Measurements from ENCODE around the gene LARGE2.

Gene LARGE2

DNA sequence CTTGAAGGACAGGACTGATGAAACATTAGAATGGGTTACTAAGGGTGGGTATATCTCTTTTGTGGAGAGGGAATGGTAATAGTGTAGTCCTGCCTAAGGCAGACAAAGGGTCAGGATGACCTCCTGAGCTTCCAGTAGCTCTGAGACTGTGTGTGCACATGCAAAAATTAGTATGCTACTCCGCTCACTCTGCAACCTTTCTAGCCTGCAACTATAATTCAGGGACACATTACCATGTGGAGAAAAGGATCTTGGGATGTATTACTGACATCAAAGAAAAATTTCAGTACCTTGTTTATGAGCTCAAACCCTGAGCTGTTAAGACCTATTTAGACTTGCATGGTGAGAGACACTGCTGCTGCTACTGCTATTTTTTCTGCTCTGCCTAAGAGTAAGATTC, 25.4 kb downstream of the LARGE2 start:
- TF ChIP-seq TAF1 (IDR thresholded peaks at IDR 0.05; ENCODE audit: borderline replicate concordance, insufficient read depth, low read length) (no peak), POLR2AphosphoS5 (IDR thresholded peaks at IDR 0.05; ENCODE audit: low read depth, low read length) (no peak), FOXP2 (optimal IDR thresholded peaks at IDR 0.05; ENCODE audit: borderline replicate concordance, extremely low read depth, extremely low read length, insufficient read depth) (no peak), SIN3A (IDR thresholded peaks at IDR 0.05; ENCODE audit: borderline replicate concordance, insufficient read depth, low read length) (no peak)
- TF ChIP-seq, protein P1, sequence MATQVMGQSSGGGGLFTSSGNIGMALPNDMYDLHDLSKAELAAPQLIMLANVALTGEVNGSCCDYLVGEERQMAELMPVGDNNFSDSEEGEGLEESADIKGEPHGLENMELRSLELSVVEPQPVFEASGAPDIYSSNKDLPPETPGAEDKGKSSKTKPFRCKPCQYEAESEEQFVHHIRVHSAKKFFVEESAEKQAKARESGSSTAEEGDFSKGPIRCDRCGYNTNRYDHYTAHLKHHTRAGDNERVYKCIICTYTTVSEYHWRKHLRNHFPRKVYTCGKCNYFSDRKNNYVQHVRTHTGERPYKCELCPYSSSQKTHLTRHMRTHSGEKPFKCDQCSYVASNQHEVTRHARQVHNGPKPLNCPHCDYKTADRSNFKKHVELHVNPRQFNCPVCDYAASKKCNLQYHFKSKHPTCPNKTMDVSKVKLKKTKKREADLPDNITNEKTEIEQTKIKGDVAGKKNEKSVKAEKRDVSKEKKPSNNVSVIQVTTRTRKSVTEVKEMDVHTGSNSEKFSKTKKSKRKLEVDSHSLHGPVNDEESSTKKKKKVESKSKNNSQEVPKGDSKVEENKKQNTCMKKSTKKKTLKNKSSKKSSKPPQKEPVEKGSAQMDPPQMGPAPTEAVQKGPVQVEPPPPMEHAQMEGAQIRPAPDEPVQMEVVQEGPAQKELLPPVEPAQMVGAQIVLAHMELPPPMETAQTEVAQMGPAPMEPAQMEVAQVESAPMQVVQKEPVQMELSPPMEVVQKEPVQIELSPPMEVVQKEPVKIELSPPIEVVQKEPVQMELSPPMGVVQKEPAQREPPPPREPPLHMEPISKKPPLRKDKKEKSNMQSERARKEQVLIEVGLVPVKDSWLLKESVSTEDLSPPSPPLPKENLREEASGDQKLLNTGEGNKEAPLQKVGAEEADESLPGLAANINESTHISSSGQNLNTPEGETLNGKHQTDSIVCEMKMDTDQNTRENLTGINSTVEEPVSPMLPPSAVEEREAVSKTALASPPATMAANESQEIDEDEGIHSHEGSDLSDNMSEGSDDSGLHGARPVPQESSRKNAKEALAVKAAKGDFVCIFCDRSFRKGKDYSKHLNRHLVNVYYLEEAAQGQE (IDR thresholded peaks at IDR 0.05; ENCODE audit: insufficient read depth in 1 of 2, low read depth in 2 of 2, low read length in 2 of 2) = no peak

DNA sequence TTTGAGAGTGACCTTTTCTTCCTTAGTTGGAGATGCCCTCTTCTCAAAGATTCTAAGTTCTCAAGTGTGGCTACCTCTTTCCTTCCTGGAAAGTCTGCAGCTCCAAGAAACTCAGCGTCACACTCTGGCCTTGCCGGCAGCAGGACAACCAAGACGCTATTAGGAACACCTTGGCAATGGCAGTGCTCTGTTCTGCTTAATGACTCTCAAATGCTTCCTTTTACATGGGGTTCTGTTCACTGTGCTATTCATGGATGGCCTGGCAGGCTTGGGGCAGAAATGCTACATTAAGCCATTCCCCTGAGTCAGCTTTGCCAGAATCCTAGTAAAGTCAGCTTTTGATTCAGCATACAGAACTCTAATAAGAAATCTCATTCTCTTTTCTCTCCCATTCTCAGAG, 25.9 kb downstream of the LARGE2 start:
- TF ChIP-seq TAF1 (IDR thresholded peaks at IDR 0.05; ENCODE audit: borderline replicate concordance, insufficient read depth, low read length) = no peak

DNA sequence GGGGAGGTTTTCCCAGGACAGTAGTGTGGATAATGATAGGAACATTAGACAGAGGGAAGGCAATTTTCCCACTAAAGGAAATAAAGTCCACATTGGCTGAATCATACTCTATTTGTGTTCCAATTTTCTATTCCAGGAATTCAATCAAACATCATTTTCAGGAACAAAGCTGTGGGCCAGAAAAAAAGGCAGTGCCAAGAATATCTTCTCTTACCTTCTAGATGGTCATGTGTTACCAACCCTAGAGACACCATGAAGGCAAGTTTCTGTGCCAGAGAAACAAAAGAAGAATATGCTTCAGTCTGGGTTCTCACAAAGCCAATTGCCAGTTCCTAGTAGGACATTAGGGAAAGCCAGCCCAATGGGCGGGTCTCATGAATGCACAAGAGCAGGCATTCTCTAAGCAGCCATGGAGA, 27.5 kb downstream of the LARGE2 start:
- TF ChIP-seq POLR2AphosphoS5 (IDR thresholded peaks at IDR 0.05; ENCODE audit: low read depth, low read length) = no peak
- TF ChIP-seq, protein P1 (IDR thresholded peaks at IDR 0.05; ENCODE audit: insufficient read depth in 1 of 2, low read depth in 2 of 2, low read length in 2 of 2) = no peak
- TF ChIP-seq FOXP2 (optimal IDR thresholded peaks at IDR 0.05; ENCODE audit: borderline replicate concordance, extremely low read depth, extremely low read length, insufficient read depth) = no peak

DNA sequence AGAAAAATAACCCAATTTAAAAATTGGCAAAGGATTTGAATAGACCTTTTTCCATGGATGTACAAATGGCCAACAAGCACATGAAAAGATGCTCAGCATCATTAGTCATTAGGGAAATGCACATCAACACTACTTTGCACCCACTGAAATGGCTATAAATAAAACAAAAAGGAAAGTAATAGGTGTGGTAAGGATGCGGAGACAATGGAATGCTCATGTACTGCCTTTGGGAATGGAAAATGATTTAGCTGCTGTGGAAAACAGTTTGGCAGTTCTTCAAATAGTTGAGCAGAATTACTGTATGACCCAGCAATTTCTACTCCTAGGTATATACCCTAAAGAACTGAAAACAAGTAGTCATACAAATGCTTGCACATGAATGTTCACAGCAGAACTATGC, 37.4 kb downstream of the LARGE2 start:
- TF ChIP-seq FOXP2 (optimal IDR thresholded peaks at IDR 0.05; ENCODE audit: borderline replicate concordance, extremely low read depth, extremely low read length, insufficient read depth) (no peak), POLR2AphosphoS5 (IDR thresholded peaks at IDR 0.05; ENCODE audit: low read depth, low read length) (no peak), SIN3A (IDR thresholded peaks at IDR 0.05; ENCODE audit: borderline replicate concordance, insufficient read depth, low read length) (no peak), TAF1 (IDR thresholded peaks at IDR 0.05; ENCODE audit: borderline replicate concordance, insufficient read depth, low read length) (no peak)
- TF ChIP-seq, protein P1 (IDR thresholded peaks at IDR 0.05; ENCODE audit: insufficient read depth in 1 of 2, low read depth in 2 of 2, low read length in 2 of 2) = no peak

DNA sequence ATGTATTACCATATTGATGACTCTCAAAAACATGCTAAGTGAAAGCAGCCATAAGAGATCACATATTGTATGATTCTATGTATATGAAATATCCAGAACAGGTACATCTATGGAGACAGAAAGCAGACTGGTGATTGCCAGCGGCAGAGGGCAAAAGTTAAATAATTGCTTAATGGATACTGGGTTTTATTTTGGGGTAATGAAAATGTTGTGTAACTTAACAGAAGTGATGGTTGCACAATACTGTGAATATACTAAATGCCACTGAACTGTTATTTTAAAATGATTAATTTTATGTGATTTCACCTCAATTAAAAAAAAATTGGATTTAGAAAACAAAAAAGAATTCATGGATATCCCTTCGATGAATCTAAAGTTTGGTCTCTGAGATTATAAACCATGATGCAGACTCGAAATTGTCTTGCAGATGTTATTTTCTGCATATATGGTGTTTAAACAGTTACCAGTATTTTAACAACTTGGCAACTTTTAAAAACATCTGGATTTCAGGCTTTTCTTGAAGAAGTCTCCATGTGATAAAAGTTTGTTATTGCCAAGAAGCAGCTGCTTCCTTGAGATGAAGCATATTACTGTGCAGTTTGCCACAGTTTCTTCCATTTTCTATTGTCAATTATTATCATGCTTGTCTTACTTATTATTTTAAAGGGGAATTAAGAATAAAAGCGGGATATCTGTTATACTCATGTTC, 38.1 kb downstream of the LARGE2 start:
- TF ChIP-seq, protein P1 (IDR thresholded peaks at IDR 0.05; ENCODE audit: insufficient read depth in 1 of 2, low read depth in 2 of 2, low read length in 2 of 2) = no peak
- no peak for TF ChIP-seq FOXP2 (optimal IDR thresholded peaks at IDR 0.05; ENCODE audit: borderline replicate concordance, extremely low read depth, extremely low read length, insufficient read depth)
- TF ChIP-seq POLR2AphosphoS5 (IDR thresholded peaks at IDR 0.05; ENCODE audit: low read depth, low read length) = no peak
- TF ChIP-seq TAF1 (IDR thresholded peaks at IDR 0.05; ENCODE audit: borderline replicate concordance, insufficient read depth, low read length) = no peak
- no peak for TF ChIP-seq SIN3A (IDR thresholded peaks at IDR 0.05; ENCODE audit: borderline replicate concordance, insufficient read depth, low read length)

Data from PFSK-1 (cell line).